ENCODE results near the gene TRPC4AP.
"Not testable (repeated sequence)": the region's sequence is repeated elsewhere in the genome, so short reads cannot be mapped to it uniquely, and the experiment has no call there.

Gene TRPC4AP

DNA sequence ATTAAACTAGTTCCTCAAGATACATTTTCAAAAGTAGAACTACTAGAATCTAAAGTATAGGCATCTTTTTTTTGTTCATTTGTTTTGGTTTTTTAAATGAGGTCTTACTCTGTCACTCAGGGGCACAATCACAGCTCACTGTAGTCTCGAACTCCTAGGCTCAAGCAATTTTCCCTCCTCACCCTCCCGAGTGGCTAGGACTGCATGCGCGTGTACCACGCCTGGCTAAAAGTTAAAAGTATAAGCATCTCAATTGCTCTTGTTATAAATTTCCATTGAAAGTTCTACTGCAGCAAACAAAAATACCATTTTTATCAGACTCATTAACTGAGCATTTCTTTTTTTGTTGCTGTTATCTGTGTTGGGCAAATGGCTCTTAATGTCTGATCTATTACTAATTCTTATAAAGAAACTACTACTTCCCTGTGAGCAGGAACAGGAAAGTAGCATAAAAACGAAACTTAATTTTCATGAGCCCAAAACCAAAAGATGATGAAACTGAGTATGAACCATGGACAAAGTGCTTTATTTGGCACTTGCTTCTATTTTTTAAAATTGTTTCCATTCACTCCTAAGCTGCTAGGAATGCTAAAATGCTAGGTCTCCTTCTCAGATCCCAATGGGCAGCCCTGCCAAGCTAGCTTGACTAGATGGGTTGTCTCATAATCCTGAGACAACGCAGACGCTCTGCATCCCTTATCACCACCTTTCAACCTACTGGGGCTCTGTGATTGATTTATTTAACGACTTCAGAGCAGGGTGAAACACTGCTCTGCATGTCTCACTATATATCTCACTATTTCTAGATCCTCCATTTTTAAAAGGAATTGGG, 36.9 kb downstream of the TRPC4AP start:
- peak overlapping the region; percentile 23 for H3K4me3 ChIP-seq
- DNase-seq (ENCODE audit: low spot score) = no peak
- no peak for TF ChIP-seq CTCF (IDR thresholded peaks at IDR 0.05)
- H3K27ac ChIP-seq = peak overlapping the region in 1 of 2 donors; percentile 57

DNA sequence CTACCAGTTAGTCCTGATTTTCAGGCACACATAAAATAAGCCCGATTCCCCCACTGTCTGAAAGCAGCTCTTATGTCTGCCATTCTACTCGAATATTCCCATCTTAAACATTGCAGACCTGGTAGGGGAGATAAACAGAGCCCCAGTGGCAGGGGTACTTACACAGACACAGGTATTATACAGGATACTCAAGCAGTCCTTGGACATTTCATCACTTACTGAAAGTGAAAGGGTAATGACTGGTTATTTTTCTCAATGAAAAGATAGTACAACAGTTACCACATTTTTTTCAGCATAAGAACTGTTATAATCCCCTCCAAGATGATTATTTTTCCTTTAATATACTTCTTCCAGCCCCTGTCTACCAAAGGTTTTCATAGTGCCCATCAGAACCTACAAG, 37.8 kb downstream of the TRPC4AP start:
- H3K27ac ChIP-seq = no peak overlapping the region
- H3K4me3 ChIP-seq = no peak overlapping the region
- DNase-seq (ENCODE audit: low spot score) = no peak
- no peak for TF ChIP-seq CTCF (IDR thresholded peaks at IDR 0.05)

- not testable (repeated sequence) for DNase-seq (ENCODE audit: low spot score); H3K4me3 ChIP-seq
- peak overlapping the region in 1 of 2 donors; percentile 33 for H3K27ac ChIP-seq
Measured at GRCh38 chr20:35052616-35053015, 40.0 kb downstream of the TRPC4AP start.

DNA sequence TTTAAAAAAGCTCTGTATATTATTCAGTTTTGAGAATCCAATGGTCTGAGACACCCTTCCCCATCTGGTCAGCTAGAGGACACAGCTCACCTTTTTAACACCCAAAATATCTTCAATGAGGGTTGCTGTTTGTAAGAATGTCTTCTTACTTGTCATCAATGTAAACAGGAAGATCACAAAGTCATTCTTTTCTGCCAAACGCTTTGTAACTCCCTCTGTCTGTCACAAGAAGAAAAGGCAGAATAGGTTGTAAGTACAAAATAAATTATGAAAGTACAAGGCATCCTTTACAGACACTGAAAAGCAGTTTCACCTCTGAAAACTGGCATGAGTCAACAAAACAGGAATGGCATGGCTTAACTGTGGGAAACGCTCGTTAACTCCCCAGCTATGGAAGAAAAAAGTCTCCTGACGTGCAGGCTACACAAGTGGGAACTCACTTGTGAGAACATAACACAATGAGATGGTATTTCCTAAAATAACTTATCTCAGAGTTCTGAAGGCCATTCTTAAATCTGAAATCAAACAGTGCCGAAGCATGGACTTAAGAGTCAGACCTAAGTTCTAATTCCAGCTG, 42.7 kb downstream of the TRPC4AP start:
- Histone ChIP-seq H3K27ac (no peak overlapping the region), H3K4me3 (no peak overlapping the region)
- no peak for DNase-seq (ENCODE audit: low spot score)
- no peak for TF ChIP-seq CTCF (IDR thresholded peaks at IDR 0.05)

DNA sequence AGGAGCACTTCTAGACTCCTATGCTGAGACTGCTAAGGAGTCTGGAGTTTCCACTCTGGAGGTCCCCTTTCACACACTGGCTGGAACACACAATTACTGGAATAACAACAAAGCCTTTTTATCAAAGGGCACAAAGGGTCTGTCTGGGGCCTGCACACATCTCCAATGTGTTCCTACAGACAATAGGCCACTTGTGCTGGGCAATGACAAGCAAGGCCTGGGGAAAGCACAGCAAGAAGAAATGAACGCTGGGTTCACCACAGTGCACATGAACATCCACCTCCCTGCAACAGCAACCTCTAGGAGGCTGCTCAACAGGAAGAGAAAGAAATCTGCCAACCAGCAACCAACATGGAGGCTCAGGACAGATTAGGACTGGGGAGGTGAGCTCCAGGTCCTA, 43.9 kb downstream of the TRPC4AP start:
- no peak for DNase-seq (ENCODE audit: low spot score)
- no peak for TF ChIP-seq CTCF (IDR thresholded peaks at IDR 0.05)
- H3K4me3 ChIP-seq = no peak overlapping the region
- no peak overlapping the region for H3K27ac ChIP-seq

GRCh38 chr20:35042268-35042667, 50.3 kb downstream of the TRPC4AP start:
- no peak for DNase-seq (ENCODE audit: low spot score)
- Histone ChIP-seq H3K4me3 (no peak overlapping the region), H3K27ac (no peak overlapping the region)
- TF ChIP-seq CTCF (IDR thresholded peaks at IDR 0.05) = no peak

GRCh38 chr20:35040646-35041045, 52.0 kb downstream of the TRPC4AP start:
- no peak for DNase-seq (ENCODE audit: low spot score)

More at GRCh38 chr20:35040646-35041045, 52.0 kb downstream of the TRPC4AP start:
- Histone ChIP-seq H3K27ac (no peak overlapping the region), H3K4me3 (no peak overlapping the region)
- no peak for TF ChIP-seq CTCF (IDR thresholded peaks at IDR 0.05)
